Measurements from ENCODE around the gene TDP1.

TDP1 gene

DNA sequence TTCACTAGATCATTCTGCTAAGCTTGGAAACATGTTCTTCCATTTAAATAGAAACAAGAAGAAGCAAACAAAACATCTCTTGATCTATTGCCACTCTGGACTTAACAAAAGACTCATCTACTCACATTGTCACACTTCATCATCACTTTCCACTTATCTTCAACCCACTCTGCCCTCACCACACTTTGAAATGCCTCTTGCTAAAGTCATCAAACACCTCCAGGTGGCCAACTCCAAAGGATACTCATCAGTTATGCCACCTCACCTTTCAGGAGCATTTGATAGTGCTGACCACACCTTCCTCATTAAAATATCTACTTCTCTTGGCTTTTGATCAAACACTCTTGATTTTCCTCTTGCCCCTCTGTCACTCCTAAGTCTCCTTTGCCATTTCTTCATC, 8.4 kb upstream of the TDP1 start:
- Histone ChIP-seq H3K27ac (no peak overlapping the region), H3K9me3 (no peaks in the 10 kb centered on the region), H3K36me3 (peaks cover 0 to 16% (median 0%) of the 10 kb centered on the region in 3 donors), H3K4me1 (no peaks in the 10 kb centered on the region), H3K4me3 (no peak overlapping the region), H3K27me3 (no peaks in the 10 kb centered on the region)
- TF ChIP-seq CTCF (IDR thresholded peaks at IDR 0.05): no peak
- intact Hi-C loops (cut with DNase I; ENCODE audit: low total_unique reads): no loop called here
- no peak for DNase-seq

GRCh38 chr14:89952576-89952975, 3.2 kb upstream of the TDP1 start:
- peaks cover 0 to 11% (median 0%) of the 10 kb centered on the region in 3 donors for H3K36me3 ChIP-seq
- no peak overlapping the region for H3K4me3 ChIP-seq
- peaks cover 0 to 19% (median 14%) of the 10 kb centered on the region in 4 donors for H3K4me1 ChIP-seq
- no peak for DNase-seq
- H3K27ac ChIP-seq: no peak overlapping the region
- no peaks in the 10 kb centered on the region for H3K9me3 ChIP-seq
- intact Hi-C loops (cut with DNase I; ENCODE audit: low total_unique reads): loop anchor here (10.0 kb wide), 1 partner anchor 872 kb away; no protein-coding TSS in a partner anchor
- H3K27me3 ChIP-seq: no peaks in the 10 kb centered on the region
- no peak for TF ChIP-seq CTCF (IDR thresholded peaks at IDR 0.05)

DNA sequence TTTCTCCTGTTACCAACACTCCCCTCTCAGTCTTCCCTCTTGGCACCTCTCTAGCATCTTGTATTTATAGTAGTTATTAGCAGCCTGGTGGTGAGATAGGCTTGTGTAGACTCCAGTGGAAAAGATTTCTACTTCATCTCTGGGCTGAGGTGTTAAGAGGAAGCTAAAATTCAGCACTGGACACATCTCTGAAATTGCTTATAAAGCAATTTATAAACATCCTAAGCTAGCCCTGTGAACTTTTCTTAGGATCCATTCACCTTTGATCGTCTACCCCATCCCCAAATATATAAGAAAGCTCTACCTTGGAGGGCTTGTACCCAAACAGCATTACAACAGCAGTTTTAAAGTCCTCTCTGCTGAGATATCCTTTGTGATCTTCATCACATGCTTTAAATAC, 2.1 kb upstream of the TDP1 start:
- no peak overlapping the region for H3K27ac ChIP-seq
- intact Hi-C loops (cut with DNase I; ENCODE audit: low total_unique reads): loop anchor here (10.0 kb wide), 1 partner anchor 871 kb away; no protein-coding TSS in a partner anchor
- H3K36me3 ChIP-seq: peaks cover 0 to 17% (median 0%) of the 10 kb centered on the region in 3 donors
- H3K9me3 ChIP-seq: no peaks in the 10 kb centered on the region
- no peak overlapping the region for H3K4me3 ChIP-seq
- H3K27me3 ChIP-seq: no peaks in the 10 kb centered on the region
- DNase-seq: no peak
- TF ChIP-seq CTCF (IDR thresholded peaks at IDR 0.05): no peak
- peaks cover 0 to 23% (median 15%) of the 10 kb centered on the region in 4 donors for H3K4me1 ChIP-seq

GRCh38 chr14:89954070-89955021, 1.4 kb upstream of the TDP1 start, which contains the start of gene EFCAB11:
EFCAB11 (minus strand) TSS chr14:89954730; CDS start chr14:89954660, 70 bp downstream.
- no peak for TF ChIP-seq CTCF (IDR thresholded peaks at IDR 0.05)
- Histone ChIP-seq H3K4me1 (peaks cover 0 to 23% (median 15%) of the 10 kb centered on the region in 4 donors), H3K27me3 (no peaks in the 10 kb centered on the region), H3K36me3 (peaks cover 0 to 14% (median 0%) of the 10 kb centered on the region in 3 donors), H3K4me3 (peak within 1 kb of the TSS; percentile 91 to 93), H3K27ac (peak within 1 kb of the TSS; percentile 93 to 97), H3K9me3 (no peaks in the 10 kb centered on the region)
- peak; percentile 96 to 98 for DNase-seq
- intact Hi-C loops (cut with DNase I; ENCODE audit: low total_unique reads): loop anchor here (10.0 kb wide), 1 partner anchor 870 kb away; no protein-coding TSS in a partner anchor

DNA sequence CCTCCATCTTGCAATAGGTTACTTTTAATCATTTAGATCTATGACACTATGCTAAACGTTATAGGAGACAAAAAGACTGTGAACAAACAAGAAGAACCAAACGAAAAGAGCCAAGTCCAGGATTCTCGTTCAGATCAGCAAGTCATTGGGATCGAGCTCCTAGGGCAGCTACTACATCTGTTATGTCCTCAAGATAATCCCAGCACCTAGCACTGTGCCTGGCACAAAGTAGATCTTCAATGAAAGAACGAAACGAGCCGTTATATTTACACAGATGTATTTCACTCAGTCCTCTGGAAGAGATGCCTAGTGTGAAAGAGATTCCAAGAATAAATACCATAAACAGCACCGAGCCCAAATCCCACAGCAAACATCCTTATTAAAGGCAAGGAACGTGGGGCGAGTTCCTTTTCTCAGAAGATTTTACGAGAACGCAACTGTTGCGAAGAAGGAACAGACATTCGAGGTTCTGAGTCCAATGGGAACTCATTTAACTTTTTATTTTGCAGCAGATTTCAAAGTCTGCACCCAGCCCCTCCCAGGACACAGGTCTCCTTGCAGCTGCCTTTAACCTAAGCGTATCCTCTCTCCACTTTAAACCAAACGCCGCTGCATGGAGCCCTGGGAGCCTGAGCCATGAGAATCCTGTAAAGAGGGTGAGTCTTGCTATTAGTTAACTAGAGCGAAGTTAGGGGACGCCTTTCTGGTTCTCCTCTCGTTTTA, 544 bp upstream of the TDP1 start:
- DNase-seq: peak; percentile 24 to 64
- peak overlapping the region; percentile 91 to 93 for H3K4me3 ChIP-seq
- peaks cover 0 to 23% (median 15%) of the 10 kb centered on the region in 4 donors for H3K4me1 ChIP-seq
- peaks cover 0 to 10% (median 0%) of the 10 kb centered on the region in 3 donors for H3K36me3 ChIP-seq
- no peaks in the 10 kb centered on the region for H3K9me3 ChIP-seq
- no peaks in the 10 kb centered on the region for H3K27me3 ChIP-seq
- peak overlapping the region; percentile 93 to 97 for H3K27ac ChIP-seq
- intact Hi-C loops (cut with DNase I; ENCODE audit: low total_unique reads): loop anchor here (10.0 kb wide), 1 partner anchor 870 kb away; no protein-coding TSS in a partner anchor
- no peak for TF ChIP-seq CTCF (IDR thresholded peaks at IDR 0.05)
